ENCODE results near the gene IRX3. TPM values are rescaled to one million over a fixed set of nuclear protein-coding genes. Genes with fewer than 3 reads are reported as not detected.

IRX3 gene
- total and polyA plus RNA-seq, 2 experiments from 2014 or later = 0.90 to 1.6 TPM

DNA sequence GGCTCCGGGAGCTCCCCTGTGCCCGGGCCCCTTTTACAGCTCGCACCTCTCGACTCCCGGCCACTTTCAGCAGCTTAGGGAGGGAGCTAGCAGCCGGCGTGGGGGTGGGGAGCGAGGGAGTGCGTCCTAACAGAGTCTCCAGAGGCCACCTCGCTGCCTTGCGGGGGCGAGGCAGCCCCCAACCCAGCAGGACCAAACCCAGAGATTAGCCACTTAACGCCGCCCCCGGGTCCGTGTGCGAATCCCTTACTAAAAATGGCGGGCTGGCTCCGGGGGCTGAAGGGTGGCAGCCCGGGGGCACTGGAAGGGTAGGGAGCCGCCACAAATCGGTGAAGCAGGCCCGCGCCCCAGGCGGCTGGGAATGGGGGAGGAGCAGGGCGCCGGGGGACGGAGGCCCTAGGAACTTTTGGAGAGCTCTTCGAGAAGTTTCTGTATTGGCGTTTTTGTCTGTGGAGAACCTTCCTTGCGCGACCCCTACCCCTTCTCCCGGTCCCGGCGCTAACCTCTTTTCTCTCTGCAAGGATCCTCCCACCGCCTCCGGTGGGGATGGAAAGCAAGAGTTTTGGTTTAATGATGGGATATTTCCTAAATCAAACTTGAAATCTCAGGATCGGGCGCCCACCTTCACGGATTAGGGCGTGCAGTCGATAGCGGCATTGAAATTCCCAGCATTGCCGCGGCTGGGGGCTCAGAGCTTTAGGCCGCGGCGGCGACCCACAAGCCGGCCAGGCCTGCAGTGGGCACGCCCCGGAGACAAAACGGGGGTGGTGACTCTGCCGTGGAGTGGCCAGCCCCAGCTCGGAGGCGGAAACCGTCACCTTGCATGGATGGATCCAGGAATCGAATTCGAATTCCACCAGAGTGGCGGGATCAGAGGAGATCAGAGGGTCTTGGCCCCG lies 793 bp upstream of the IRX3 start (continued):
- TF ChIP-seq ZNF331 (CRISPR knock-in tag; IDR thresholded peaks at IDR 0.05; ENCODE audit: low read depth) (no peak), STAT1 (IDR thresholded peaks at IDR 0.05; ENCODE audit: unreplicated experiment) (no peak), JUNB (IDR thresholded peaks at IDR 0.05; ENCODE audit: unreplicated experiment) (no peak), EZH2phosphoT487 (IDR thresholded peaks at IDR 0.05; ENCODE audit: unreplicated experiment) (peak; percentile 77)
- TF ChIP-seq, protein P1, sequence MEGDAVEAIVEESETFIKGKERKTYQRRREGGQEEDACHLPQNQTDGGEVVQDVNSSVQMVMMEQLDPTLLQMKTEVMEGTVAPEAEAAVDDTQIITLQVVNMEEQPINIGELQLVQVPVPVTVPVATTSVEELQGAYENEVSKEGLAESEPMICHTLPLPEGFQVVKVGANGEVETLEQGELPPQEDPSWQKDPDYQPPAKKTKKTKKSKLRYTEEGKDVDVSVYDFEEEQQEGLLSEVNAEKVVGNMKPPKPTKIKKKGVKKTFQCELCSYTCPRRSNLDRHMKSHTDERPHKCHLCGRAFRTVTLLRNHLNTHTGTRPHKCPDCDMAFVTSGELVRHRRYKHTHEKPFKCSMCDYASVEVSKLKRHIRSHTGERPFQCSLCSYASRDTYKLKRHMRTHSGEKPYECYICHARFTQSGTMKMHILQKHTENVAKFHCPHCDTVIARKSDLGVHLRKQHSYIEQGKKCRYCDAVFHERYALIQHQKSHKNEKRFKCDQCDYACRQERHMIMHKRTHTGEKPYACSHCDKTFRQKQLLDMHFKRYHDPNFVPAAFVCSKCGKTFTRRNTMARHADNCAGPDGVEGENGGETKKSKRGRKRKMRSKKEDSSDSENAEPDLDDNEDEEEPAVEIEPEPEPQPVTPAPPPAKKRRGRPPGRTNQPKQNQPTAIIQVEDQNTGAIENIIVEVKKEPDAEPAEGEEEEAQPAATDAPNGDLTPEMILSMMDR (conservative IDR thresholded peaks at IDR 0.05; ENCODE audit: low read depth in 2 of 2) = no peak

DNA sequence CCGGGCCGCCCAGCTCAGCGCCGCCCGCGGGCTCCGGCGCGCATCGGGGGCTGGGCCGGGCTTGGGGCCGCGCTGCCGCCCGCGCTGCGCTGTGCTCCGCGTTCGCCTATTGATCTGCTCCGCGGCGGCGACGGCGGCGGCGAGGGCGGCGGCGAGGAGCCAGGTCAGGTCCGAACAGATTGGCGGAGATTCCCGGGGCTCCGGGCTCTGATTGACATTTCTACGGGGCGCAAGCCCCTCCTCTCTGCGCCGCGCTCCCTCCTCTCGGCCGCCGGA lies 559 bp downstream of the IRX3 start:
- peaks cover 88% of the 10 kb centered on the region for H3K27me3 ChIP-seq (ENCODE audit: insufficient read depth)
- no peaks in the 10 kb centered on the region for H3K9me2 ChIP-seq (ENCODE audit: insufficient read depth)
- H4K20me1 ChIP-seq (replicated peaks; ENCODE audit: insufficient read depth) = peaks cover 5% of the 10 kb centered on the region; the same call in 1 of the 2 replicates
- Mint-ChIP-seq H3K27ac (no peak overlapping the region), H3K4me1 (peaks cover 39% of the 10 kb centered on the region), H3K9me3 (no peaks in the 10 kb centered on the region; the same call in 2 of the 3 replicates), H3K4me3 (peak overlapping the region; percentile 92), H3K27me3 (ENCODE audit: insufficient read depth, low read depth, poor library complexity) (peaks cover 89% of the 10 kb centered on the region), H3K36me3 (ENCODE audit: low read depth) (no peaks in the 10 kb centered on the region; the same call in 2 of the 3 replicates)
- no peaks in the 10 kb centered on the region for H3K36me3 ChIP-seq (ENCODE audit: insufficient read depth)
- no peak for ATAC-seq
- peaks cover 4% of the 10 kb centered on the region for H3F3A ChIP-seq (replicated peaks; ENCODE audit: low read depth)
- H2AFZ ChIP-seq = no peak overlapping the region; the same call in 1 of the 2 replicates
- TF ChIP-seq STAT1 (IDR thresholded peaks at IDR 0.05; ENCODE audit: unreplicated experiment) (no peak), POLR2AphosphoS5 (IDR thresholded peaks at IDR 0.05; ENCODE audit: low read depth) (no peak), NANOG (IDR thresholded peaks at IDR 0.05; ENCODE audit: borderline replicate concordance) (no peak), ZNF331 (CRISPR knock-in tag; IDR thresholded peaks at IDR 0.05; ENCODE audit: low read depth) (no peak), ZNF114 (CRISPR knock-in tag; IDR thresholded peaks at IDR 0.05) (no peak)
- no peak overlapping the region for H3K27ac ChIP-seq (ENCODE audit: low read depth)
- H3K4me3 ChIP-seq = peak overlapping the region; percentile 94
- H3K4me2 ChIP-seq = peak overlapping the region; percentile 94; the same call in 1 of the 2 replicates
- DNase-seq (ENCODE audit: low spot score) = no peak
- H3K4me1 ChIP-seq (ENCODE audit: insufficient read depth) = peaks cover 26% of the 10 kb centered on the region
- H3K79me2 ChIP-seq (replicated peaks; ENCODE audit: insufficient read depth) = no peaks in the 10 kb centered on the region

DNA sequence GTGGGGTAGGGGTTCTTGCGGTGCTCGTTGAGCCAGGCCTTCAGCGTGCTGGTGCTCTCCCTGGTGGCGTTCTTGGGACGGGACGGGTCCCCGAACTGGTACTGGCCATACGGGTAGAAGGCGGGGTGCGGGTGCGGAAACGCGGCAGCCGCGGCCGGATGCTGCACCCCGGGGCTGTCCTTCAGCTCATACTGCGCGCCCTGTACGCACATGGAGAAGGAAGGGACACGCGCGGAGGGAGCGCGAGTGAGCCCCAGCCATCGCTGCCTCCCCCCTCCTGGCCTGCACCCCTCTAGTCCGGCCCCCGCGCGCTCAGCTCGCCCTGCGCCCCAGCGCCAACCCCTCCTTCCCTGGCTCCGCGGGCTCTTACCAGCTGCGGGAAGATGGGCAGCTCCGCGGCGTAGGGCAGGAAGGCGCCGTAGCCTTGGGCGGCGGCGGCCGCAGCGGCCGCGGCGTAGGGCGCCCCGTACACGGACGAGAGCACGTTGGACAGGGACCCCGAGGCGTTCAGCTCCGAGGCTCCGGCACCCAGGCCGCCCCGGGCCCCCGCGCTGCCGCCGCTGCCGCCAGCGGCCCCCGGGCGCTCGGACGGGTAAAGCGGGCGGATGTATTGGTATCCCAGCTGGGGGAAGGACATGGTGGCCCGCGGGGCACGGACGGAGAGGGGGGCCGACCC lies 1.0 kb downstream of the IRX3 start:
- H3K27me3 ChIP-seq (ENCODE audit: insufficient read depth) = peaks cover 88% of the 10 kb centered on the region
- peak overlapping the region; percentile 69; the same call in 1 of the 2 replicates for H2AFZ ChIP-seq
- no peaks in the 10 kb centered on the region for H3K36me3 ChIP-seq (ENCODE audit: insufficient read depth)
- H4K20me1 ChIP-seq (replicated peaks; ENCODE audit: insufficient read depth) = peaks cover 5% of the 10 kb centered on the region; the same call in 1 of the 2 replicates
- H3K27ac Mint-ChIP-seq = no peak overlapping the region
- H3K4me2 ChIP-seq = peak overlapping the region; percentile 94
- ATAC-seq = no peak
- no peaks in the 10 kb centered on the region; the same call in 2 of the 3 replicates for H3K36me3 Mint-ChIP-seq (ENCODE audit: low read depth)
- H3F3A ChIP-seq (replicated peaks; ENCODE audit: low read depth) = peaks cover 4% of the 10 kb centered on the region; the same call in 1 of the 2 replicates
- peak overlapping the region; percentile 94 for H3K4me3 ChIP-seq
- H3K4me1 Mint-ChIP-seq = peaks cover 36% of the 10 kb centered on the region
- DNase-seq (ENCODE audit: low spot score) = peak; percentile 59
- H3K9me2 ChIP-seq (ENCODE audit: insufficient read depth) = no peaks in the 10 kb centered on the region
- H3K27me3 Mint-ChIP-seq (ENCODE audit: insufficient read depth, low read depth, poor library complexity) = peaks cover 89% of the 10 kb centered on the region
- H3K79me2 ChIP-seq (replicated peaks; ENCODE audit: insufficient read depth) = no peaks in the 10 kb centered on the region
- no peak overlapping the region for H3K27ac ChIP-seq (ENCODE audit: low read depth)
- H3K4me1 ChIP-seq (ENCODE audit: insufficient read depth) = peaks cover 26% of the 10 kb centered on the region
- H3K4me3 Mint-ChIP-seq = peak overlapping the region; percentile 71
- no peaks in the 10 kb centered on the region; the same call in 2 of the 3 replicates for H3K9me3 Mint-ChIP-seq
- TF ChIP-seq JUNB (IDR thresholded peaks at IDR 0.05; ENCODE audit: unreplicated experiment) (no peak), POLR2AphosphoS5 (IDR thresholded peaks at IDR 0.05; ENCODE audit: low read depth) (no peak), ZNF331 (CRISPR knock-in tag; IDR thresholded peaks at IDR 0.05; ENCODE audit: low read depth) (no peak), EZH2 (IDR thresholded peaks at IDR 0.05; ENCODE audit: low read depth, unreplicated experiment) (peak; percentile 86)
- TF ChIP-seq, protein P1 (conservative IDR thresholded peaks at IDR 0.05; ENCODE audit: low read depth in 2 of 2) = 0 out of 4 replicates have a peak, but pooled peaks of 1 of the 2 experiments have one; percentile 26

Data from GM23338 (cell line).